GM21528 (cell line): ENCODE results near the gene PPM1M.

Experiments used
- ATAC-seq: cut with Tn5 transposase; IDR thresholded peaks from one replicate; pipeline ENCODE4 v1.9.1; 2021; ENCODE audit warnings: mild to moderate bottlenecking, moderate library complexity; ENCODE audit not compliant: unreplicated experiment, low FRiP score

The PPM1M gene

DNA sequence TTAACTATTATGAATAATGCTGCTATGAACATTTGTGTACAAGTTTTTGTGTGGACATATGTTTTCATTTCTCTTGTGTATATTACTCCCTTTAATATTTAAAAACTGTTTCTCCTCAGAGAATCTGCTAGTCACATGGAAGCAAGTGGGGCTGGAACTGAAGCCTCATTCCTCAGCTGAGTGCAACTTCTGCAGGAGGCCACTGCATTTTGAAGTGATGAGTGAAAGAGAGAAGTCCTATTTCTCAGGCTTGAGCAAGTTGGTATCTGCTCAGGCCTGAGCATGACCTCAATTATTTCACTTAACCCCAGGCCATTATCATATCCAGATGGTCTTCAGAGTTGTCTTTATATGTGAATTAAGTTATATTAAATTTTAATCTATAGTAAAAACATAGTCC, 31.7 kb upstream of the PPM1M start:
- no peak for ATAC-seq

GRCh38 chr3:52215351-52215750, 30.2 kb upstream of the PPM1M start:
- ATAC-seq: no peak

DNA sequence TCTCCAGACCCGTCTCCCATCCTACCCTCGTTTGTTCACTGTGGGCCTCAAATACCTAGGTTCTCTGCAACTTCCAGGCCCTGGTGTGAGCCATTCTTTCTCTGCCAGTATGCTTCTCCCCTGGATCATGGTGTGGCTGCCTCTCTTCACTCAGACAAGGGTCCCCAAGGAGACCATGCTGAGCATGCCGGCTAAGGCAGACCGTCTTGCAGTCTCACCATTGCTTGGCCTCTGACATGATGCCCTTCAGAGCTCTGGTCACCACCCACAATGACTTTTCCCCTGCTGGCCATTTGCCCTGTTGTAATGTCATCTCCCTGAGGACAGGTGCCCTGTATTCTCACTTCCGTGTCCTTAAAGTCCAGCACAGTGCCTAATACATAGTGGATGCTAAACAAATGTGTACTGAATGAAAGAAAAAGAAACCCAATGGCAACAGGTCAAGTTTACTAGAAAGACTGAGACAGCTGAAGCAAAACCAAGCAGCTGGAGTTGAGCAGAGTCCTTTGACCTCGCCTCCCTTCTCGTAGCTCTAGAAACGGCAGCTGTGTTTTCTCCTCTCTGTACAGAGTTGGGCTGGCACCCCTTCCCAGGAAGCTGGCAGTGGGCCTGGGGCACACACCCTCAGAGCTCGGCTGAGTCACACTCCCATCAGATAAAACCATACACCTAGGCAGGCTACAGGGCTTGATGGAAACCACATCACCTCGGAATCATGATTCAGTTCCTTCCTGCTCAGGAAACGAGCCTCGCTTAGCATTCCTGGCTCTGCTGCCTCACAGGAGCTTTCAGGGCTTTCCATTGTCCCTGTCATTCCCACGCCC, 28.8 kb upstream of the PPM1M start:
- ATAC-seq: no peak

- ATAC-seq: no peak
Observed at GRCh38 chr3:52217409-52217805, 28.2 kb upstream of the PPM1M start.

- no peak for ATAC-seq
Observed at GRCh38 chr3:52218026-52218425, 27.5 kb upstream of the PPM1M start.

DNA sequence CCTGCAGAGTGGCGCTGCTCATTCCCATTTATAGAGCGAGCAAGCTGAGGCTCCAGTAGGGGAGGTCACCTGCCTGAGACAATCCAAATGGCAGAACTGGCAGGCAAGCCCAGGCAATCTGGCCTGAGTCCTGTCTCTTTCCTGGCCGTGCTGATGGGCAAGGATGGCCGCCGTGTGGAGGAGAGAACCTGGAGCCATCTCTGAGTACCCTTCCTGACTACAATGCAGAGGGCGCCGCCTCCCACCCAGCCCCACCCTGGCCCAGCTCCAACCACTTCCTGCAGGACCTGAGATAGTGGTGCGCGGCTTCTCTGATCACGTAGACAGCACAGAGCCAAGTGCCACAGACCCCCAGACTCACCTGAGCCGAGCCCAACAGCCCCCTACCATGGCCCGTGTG, 27.1 kb upstream of the PPM1M start:
- ATAC-seq: no peak

GRCh38 chr3:52218937-52219650, 26.5 kb upstream of the PPM1M start:
- ATAC-seq: no peak

- ATAC-seq: no peak
Observed at GRCh38 chr3:52220380-52221026, 25.1 kb upstream of the PPM1M start.

DNA sequence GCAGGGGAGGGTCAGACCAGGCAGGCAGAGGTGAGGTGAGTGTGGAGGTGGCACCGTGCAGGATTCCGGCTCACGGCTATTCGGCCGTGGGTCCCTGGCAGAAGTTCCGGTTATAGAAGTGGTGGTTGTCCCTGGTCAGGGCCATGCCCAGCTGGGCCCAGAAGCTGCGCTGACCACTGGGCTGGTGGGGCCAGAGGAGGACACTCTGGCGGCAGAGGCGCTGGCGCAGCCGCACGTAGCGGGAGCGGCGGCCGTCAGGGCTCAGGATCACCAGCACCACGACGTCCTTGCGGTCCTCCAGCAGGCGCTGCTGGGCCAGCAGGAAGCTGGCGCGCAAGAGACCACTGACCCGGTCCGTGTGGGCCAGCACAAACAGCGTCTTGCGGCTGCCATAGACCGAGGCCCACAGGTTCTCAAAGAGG, 24.4 kb upstream of the PPM1M start:
- no peak for ATAC-seq

GRCh38 chr3:52221563-52222318, 23.8 kb upstream of the PPM1M start:
- no peak for ATAC-seq

DNA sequence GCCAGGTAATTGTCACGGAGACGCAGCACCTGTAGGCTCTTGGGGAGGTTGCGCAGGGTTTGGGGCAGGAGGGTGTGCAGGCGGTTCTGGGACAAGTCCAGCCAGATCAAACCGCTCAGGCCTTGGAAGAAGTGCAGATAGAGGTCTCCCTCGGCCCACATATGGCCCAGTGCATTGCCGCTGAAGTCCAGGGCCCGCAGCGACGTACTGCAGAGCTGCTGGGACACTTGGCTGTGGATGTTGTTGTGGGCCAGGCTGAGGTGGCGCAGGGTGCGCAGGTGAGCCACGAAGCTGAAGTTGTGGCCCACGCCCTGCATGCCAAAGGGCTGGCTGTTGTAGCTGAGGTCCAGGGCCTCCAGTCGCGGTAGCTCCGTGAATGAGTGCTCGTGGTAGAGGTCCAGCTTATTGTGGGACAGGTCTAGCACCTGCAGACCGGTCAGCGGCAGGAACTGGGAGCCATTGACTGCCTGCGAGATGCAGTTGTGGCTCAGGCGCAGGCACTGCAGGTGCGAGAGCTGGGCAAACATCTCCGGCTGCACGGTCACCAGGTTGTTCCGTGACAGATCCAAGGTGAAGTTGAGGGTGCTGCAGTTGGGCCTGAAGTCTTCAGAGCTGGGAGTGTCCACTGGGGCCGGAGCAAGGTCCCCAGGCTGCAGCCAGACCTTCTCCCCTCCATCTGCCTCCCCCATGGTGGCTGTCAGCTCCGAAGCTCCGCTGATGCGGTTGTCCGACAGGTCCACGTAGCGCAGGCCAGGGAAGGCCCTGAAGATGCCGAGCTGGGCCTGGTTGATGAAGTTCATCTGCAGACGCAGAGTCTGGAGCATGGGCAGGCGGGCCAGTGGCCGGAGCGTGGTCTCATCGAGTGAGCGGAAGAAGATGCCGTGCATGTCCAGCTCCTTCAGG, 23.0 kb upstream of the PPM1M start:
- ATAC-seq: no peak

- ATAC-seq: no peak
Observed at GRCh38 chr3:52223449-52224408, 21.8 kb upstream of the PPM1M start.

GRCh38 chr3:52225452-52226228, 19.9 kb upstream of the PPM1M start, which contains the start of gene TLR9:
Gene TLR9 (minus strand): TSS chr3:52225645. CDS start chr3:52225529, 116 bp downstream.
- peak; percentile 76 for ATAC-seq

DNA sequence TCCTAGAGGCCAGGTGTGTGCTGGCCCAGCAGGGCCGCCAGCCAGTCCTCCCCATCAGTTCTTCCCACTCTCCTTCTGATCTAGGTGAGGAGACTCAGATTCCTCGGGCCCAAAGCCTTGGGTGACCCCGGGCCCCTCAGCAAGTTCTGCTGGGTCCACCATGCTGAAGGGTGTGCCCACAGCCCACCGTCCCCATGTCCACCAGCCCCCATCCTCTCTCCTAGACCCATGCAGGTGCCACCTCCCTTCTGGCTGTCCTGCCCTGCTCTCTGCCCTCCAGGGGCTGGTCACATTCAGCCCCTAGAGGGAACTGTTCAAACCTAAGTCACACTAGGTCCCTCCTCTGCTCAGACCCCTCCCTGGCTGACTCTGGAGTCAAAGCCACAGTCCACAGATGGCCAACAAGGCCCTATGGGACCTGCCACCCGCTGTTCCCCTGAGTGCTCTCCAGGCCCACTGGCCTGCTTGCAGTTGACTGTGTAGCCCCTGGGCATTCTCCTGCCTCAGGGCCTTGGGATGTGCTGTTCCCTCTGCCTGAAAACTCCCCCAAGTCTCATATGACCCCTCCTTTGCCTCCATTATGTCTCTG, 19.2 kb upstream of the PPM1M start:
- no peak for ATAC-seq

DNA sequence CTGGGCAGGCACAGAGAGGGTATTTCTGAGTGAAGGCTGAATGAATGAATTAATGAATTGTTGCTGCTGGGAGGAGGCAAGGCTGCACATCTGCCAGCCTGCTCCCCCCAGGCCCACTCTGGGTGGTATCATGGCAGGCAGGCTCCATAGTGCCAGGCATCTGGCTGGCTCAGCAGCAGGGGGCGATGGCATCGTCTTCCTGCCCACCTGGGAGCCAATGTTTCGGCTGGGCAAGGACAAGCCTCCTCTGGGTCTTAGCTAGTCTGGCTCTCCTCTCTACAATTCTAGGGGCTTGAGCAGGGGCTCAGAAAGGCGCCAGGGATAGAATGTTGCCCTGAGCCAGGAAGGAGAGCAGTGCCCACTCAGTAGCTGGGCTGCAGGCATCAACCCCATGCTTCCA, 18.4 kb upstream of the PPM1M start:
- ATAC-seq: no peak

- ATAC-seq: no peak
Observed at GRCh38 chr3:52227766-52228165, 17.8 kb upstream of the PPM1M start.

GRCh38 chr3:52228266-52228665, 17.3 kb upstream of the PPM1M start:
- ATAC-seq: no peak
